ENCODE results near the gene CDIP1. TPM values are rescaled to one million over a fixed set of nuclear protein-coding genes. Genes with fewer than 3 reads are reported as not detected.

CDIP1 gene
- total and polyA plus RNA-seq, 4 donors, result 11.3 to 25.2 (median 12.8) TPM

DNA sequence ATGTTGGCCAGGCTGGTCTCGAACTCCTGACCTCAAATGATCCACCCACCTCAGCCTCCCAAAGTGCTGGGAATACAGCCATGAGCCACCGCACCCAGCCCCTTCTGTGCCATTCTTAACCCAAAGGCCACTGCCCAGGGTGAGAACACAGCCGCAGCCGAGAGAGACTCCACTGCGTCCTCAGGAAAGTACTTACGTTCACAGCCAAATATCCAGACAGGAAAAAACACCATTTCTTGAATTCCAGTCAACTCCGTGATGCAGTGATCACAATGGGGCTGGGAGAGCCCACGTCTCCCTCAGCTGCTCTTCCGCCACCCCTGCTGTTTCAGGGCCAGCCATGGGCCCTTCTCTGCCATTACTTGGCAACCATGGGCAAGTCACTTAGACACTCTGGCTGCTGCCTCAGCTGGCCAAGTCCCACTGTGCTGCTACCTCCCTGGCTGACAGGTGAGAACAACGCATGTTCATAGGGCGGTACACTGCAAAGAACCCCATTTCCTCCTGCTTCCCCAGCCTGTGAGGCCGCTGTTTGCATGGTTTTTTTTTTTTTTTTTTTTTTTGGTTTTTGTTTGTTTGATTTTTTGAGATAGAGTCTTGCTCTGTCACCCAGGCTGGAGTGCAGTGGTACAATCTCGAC is 4.3 kb downstream of the CDIP1 start:
- Histone ChIP-seq H3K4me3 (no peak overlapping the region), H3K27ac (ENCODE audit: low read depth in 1 of 2, low read length in 1 of 2) (no peak overlapping the region), H3K36me3 (ENCODE audit: control insufficient read depth in 4 of 4, insufficient read depth in 4 of 4, low read length in 4 of 4) (peaks cover 0 to 4% (median 1%) of the 10 kb centered on the region in 4 donors), H3K9ac (ENCODE audit: insufficient read depth in 1 of 2, low read length in 2 of 2) (no peak overlapping the region), H3K27me3 (ENCODE audit: control insufficient read depth in 3 of 3, insufficient read depth in 3 of 3, low read length in 2 of 3) (no peaks in the 10 kb centered on the region), H3K9me3 (ENCODE audit: control insufficient read depth in 4 of 4, insufficient read depth in 3 of 4, low read length in 3 of 4) (peaks cover 0 to 5% (median 1%) of the 10 kb centered on the region in 4 donors), H3K4me1 (ENCODE audit: control insufficient read depth in 5 of 5, insufficient read depth in 5 of 5, low read length in 5 of 5) (peaks cover 0 to 11% (median 8%) of the 10 kb centered on the region in 5 donors)
- no peak for ATAC-seq (ENCODE audit: insufficient read depth, low FRiP score)
- 78 to 89% methylated on average over 13 of the region's 13 CpGs for WGBS, 2 donors
- TF ChIP-seq, protein P1, sequence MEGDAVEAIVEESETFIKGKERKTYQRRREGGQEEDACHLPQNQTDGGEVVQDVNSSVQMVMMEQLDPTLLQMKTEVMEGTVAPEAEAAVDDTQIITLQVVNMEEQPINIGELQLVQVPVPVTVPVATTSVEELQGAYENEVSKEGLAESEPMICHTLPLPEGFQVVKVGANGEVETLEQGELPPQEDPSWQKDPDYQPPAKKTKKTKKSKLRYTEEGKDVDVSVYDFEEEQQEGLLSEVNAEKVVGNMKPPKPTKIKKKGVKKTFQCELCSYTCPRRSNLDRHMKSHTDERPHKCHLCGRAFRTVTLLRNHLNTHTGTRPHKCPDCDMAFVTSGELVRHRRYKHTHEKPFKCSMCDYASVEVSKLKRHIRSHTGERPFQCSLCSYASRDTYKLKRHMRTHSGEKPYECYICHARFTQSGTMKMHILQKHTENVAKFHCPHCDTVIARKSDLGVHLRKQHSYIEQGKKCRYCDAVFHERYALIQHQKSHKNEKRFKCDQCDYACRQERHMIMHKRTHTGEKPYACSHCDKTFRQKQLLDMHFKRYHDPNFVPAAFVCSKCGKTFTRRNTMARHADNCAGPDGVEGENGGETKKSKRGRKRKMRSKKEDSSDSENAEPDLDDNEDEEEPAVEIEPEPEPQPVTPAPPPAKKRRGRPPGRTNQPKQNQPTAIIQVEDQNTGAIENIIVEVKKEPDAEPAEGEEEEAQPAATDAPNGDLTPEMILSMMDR (IDR thresholded peaks at IDR 0.05; ENCODE audit: control extremely low read depth, extremely low read depth), result no peak
- no peak for DNase-seq

DNA sequence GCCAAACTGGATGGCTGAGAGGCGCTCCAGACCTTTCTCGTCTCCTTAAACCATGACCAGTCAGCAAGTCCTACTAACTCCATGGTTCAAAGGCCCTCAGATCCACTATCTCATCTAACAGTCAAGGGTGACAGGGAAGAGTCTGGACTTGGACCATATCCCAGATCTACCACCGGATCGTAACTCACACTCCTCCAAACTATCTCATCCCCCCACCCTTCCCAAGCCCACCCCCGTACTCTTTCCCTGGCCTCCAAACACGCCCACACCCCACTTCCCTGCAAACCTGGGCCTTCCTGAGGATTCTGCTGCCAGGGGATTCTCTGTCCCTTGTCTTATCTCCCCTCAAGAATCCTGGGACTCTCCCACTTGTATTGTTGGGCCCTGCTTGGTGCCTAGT is 5.1 kb downstream of the CDIP1 start:
- WGBS, 2 donors, result 91 to 92% methylated on average over 6 of the region's 6 CpGs
- H3K36me3 ChIP-seq (ENCODE audit: control insufficient read depth in 4 of 4, insufficient read depth in 4 of 4, low read length in 4 of 4), result peaks cover 0 to 4% (median 1%) of the 10 kb centered on the region in 4 donors
- H3K27ac ChIP-seq (ENCODE audit: low read depth in 1 of 2, low read length in 1 of 2), result peak overlapping the region in 1 of 2 donors; percentile 21
- no peaks in the 10 kb centered on the region for H3K27me3 ChIP-seq (ENCODE audit: control insufficient read depth in 3 of 3, insufficient read depth in 3 of 3, low read length in 2 of 3)
- TF ChIP-seq, protein P1 (IDR thresholded peaks at IDR 0.05; ENCODE audit: control extremely low read depth, extremely low read depth), result no peak
- H3K4me1 ChIP-seq (ENCODE audit: control insufficient read depth in 5 of 5, insufficient read depth in 5 of 5, low read length in 5 of 5), result peaks cover 0 to 11% (median 8%) of the 10 kb centered on the region in 5 donors
- peaks cover 0 to 1% (median 0%) of the 10 kb centered on the region in 4 donors for H3K9me3 ChIP-seq (ENCODE audit: control insufficient read depth in 4 of 4, insufficient read depth in 3 of 4, low read length in 3 of 4)
- H3K4me3 ChIP-seq, result no peak overlapping the region
- ATAC-seq (ENCODE audit: insufficient read depth, low FRiP score) (no peak), DNase-seq (no peak)
- H3K9ac ChIP-seq (ENCODE audit: insufficient read depth in 1 of 2, low read length in 2 of 2), result no peak overlapping the region

DNA sequence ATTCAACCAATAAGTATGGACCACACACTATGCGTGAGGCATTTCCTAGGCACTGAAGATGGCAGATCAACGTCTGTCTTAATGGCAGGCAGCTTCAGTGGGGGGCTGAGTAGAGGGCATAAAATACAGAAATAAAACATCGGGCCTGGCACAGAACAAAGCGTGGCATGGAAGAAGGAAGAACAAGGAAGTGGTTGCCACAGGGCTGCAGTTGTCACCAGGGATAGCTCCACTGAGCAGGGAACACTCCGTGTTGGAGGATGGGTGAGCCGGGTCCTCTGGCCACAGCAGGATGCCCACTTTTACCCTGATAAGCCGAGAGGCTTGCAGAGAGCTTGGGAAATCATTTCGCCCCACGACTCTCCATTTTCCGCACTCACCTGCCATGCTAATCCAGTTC is 6.3 kb downstream of the CDIP1 start:
- H3K9ac ChIP-seq (ENCODE audit: insufficient read depth in 1 of 2, low read length in 2 of 2), result no peak overlapping the region
- 88 to 96% methylated on average over 10 of the region's 10 CpGs for whole genome bisulfite sequencing, 2 donors
- peaks cover 0 to 4% (median 1%) of the 10 kb centered on the region in 4 donors for H3K36me3 ChIP-seq (ENCODE audit: control insufficient read depth in 4 of 4, insufficient read depth in 4 of 4, low read length in 4 of 4)
- H3K4me1 ChIP-seq (ENCODE audit: control insufficient read depth in 5 of 5, insufficient read depth in 5 of 5, low read length in 5 of 5), result peaks cover 0 to 9% (median 3%) of the 10 kb centered on the region in 5 donors
- TF ChIP-seq, protein P1 (IDR thresholded peaks at IDR 0.05; ENCODE audit: control extremely low read depth, extremely low read depth), result no peak
- H3K9me3 ChIP-seq (ENCODE audit: control insufficient read depth in 4 of 4, insufficient read depth in 3 of 4, low read length in 3 of 4), result peaks cover 0 to 1% (median 0%) of the 10 kb centered on the region in 4 donors
- ATAC-seq (ENCODE audit: insufficient read depth, low FRiP score) (no peak), DNase-seq (no peak)
- H3K27ac ChIP-seq (ENCODE audit: low read depth in 1 of 2, low read length in 1 of 2), result no peak overlapping the region
- no peaks in the 10 kb centered on the region for H3K27me3 ChIP-seq (ENCODE audit: control insufficient read depth in 3 of 3, insufficient read depth in 3 of 3, low read length in 2 of 3)
- no peak overlapping the region for H3K4me3 ChIP-seq
